ENCODE measurements around the gene PDSS2.

DNA sequence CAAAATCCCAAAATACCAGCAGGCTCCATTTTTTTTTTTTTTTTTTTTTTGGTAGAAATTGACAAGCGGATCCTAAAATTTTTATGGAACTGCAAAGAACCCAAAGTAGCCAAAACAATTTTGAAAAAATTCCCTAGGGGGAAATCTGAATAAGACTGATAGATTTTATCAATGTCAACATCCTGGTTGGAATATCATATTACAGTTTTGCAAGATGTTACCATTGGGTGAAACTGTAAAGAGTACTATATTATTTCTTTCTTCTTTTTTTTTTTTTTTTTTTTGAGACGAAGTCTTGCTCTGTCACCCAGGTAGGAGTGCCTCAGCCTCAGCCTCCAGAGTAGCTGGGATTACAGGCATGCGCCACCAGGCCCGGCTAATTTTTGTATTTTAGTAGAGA lies 314.7 kb downstream of the PDSS2 start:
- TF ChIP-seq POLR2A (IDR thresholded peaks at IDR 0.05) (no peak), CTCF (IDR thresholded peaks at IDR 0.05) (no peak)
